CD14-positive monocyte (primary cell): Measurements from ENCODE around the gene MUC20. TPM values are rescaled to one million over a fixed set of nuclear protein-coding genes. Genes with fewer than 3 reads are reported as not detected.
A peak's percentile ranks its signal among the peaks of the same experiment; 100 is the strongest.

Source experiments
- DNase-seq, 3 donors: peaks; one replicate each; pipeline ENCODE4 v3.0.0-alpha.2; 2011 to 2022
- H2AFZ ChIP-seq: 2 replicates; pipeline ENCODE4 v1.6.0; 2012; ENCODE audit warnings: mild to moderate bottlenecking, low read depth, low read length, inconsistent platforms; ENCODE audit not compliant: insufficient read depth, poor library complexity, severe bottlenecking
- H3K27ac ChIP-seq, 2 donors: 1 replicate in 1 of 2; 2 replicates in 1 of 2; pipeline ENCODE4 v1.5.1; 2012 to 2013; ENCODE audit warnings: low read length in 2 of 2, control low read depth in 1 of 2, inconsistent platforms in 1 of 2, low read depth in 1 of 2, mild to moderate bottlenecking in 1 of 2
- H3K27me3 ChIP-seq, 2 donors: one replicate each; pipeline versions ENCODE4 v1.6.0 to v1.6.1; 2011 to 2013; ENCODE audit warnings: low read length in 2 of 2; ENCODE audit not compliant: control insufficient read depth in 2 of 2, insufficient read depth in 2 of 2
- H3K36me3 ChIP-seq, 2 donors: replicated peaks in 1 of 2; 1 replicate in 1 of 2; 2 replicates in 1 of 2; pipeline versions ENCODE4 v1.5.1 to v1.6.1; 2012 to 2013; ENCODE audit warnings: low read length in 2 of 2, control low read depth in 1 of 2, inconsistent platforms in 1 of 2, mild to moderate bottlenecking in 1 of 2; ENCODE audit not compliant: insufficient read depth in 2 of 2, control insufficient read depth in 1 of 2
- H3K4me1 ChIP-seq, 2 donors: 1 replicate in 1 of 2; 2 replicates in 1 of 2; pipeline versions ENCODE4 v1.5.1 to v1.6.1; 2012 to 2013; ENCODE audit warnings: low read length in 2 of 2, control low read depth in 1 of 2, inconsistent platforms in 1 of 2, mild to moderate bottlenecking in 1 of 2, moderate library complexity in 1 of 2; ENCODE audit not compliant: insufficient read depth in 2 of 2, control insufficient read depth in 1 of 2
- H3K4me2 ChIP-seq: replicated peaks from 2 replicates; pipeline ENCODE3; 2012; ENCODE audit warnings: low read length, moderate library complexity, mild to moderate bottlenecking; ENCODE audit not compliant: poor library complexity, severe bottlenecking; ENCODE audit errors: extremely low read depth
- H3K4me3 ChIP-seq, 3 experiments: fragments of 200-600 bp in 1 of 3; sonication (generic) in 1 of 3; replicated peaks in 1 of 3; 1 replicate in 2 of 3; 2 replicates in 1 of 3; pipeline ENCODE4 v1.5.1; 2011 to 2013; ENCODE audit warnings: low read length in 3 of 3, mild to moderate bottlenecking in 3 of 3, control low read depth in 2 of 3, low read depth in 2 of 3, inconsistent platforms in 1 of 3, moderate library complexity in 1 of 3
- H3K79me2 ChIP-seq: 2 replicates; pipeline ENCODE4 v1.6.0; 2012; ENCODE audit warnings: mild to moderate bottlenecking, control low read depth, inconsistent platforms, low read length, moderate library complexity; ENCODE audit not compliant: insufficient read depth
- H3K9ac ChIP-seq: 2 replicates; pipeline ENCODE4 v1.6.0; 2017; ENCODE audit warnings: low read length, mild to moderate bottlenecking; ENCODE audit not compliant: insufficient read depth, poor library complexity, severe bottlenecking
- H3K9me3 ChIP-seq, 2 donors: replicated peaks in 1 of 2; 1 replicate in 1 of 2; 2 replicates in 1 of 2; pipeline versions ENCODE4 v1.5.1 to v1.6.1; 2012 to 2013; ENCODE audit warnings: low read length in 2 of 2, control low read depth in 1 of 2; ENCODE audit not compliant: control insufficient read depth in 1 of 2, insufficient read depth in 1 of 2
- H4K20me1 ChIP-seq: 2 replicates; pipeline ENCODE4 v1.6.0; 2012; ENCODE audit warnings: mild to moderate bottlenecking, low read length, control low read depth, moderate library complexity; ENCODE audit not compliant: insufficient read depth
- H3K27ac Mint-ChIP-seq, 7 donors: one replicate each; pipeline ENCODE4 v1.8.0; 2020; ENCODE audit warnings: mild to moderate bottlenecking in 7 of 7, mixed read lengths in 7 of 7, moderate library complexity in 6 of 7, inconsistent platforms in 2 of 7
- H3K27me3 Mint-ChIP-seq, 3 donors: one replicate each; pipeline ENCODE4 v1.8.0; 2021 to 2022; ENCODE audit warnings: low read depth in 3 of 3, mild to moderate bottlenecking in 3 of 3, mixed read lengths in 3 of 3, moderate library complexity in 3 of 3, inconsistent platforms in 1 of 3
- H3K36me3 Mint-ChIP-seq, 2 donors: one replicate each; pipeline ENCODE4 v1.8.0; 2020; ENCODE audit warnings: mixed read lengths in 2 of 2, inconsistent platforms in 1 of 2, mild to moderate bottlenecking in 1 of 2
- H3K4me1 Mint-ChIP-seq: one replicate; pipeline ENCODE4 v1.8.0; 2020; ENCODE audit warnings: mild to moderate bottlenecking, mixed read lengths
- H3K4me3 Mint-ChIP-seq, 2 donors: one replicate each; pipeline ENCODE4 v1.8.0; 2020; ENCODE audit warnings: mild to moderate bottlenecking in 2 of 2, mixed read lengths in 2 of 2, moderate library complexity in 1 of 2
- H3K9me3 Mint-ChIP-seq, 7 donors: one replicate each; pipeline ENCODE4 v1.8.0; 2020 to 2022; ENCODE audit warnings: mixed read lengths in 7 of 7, mild to moderate bottlenecking in 6 of 7, moderate library complexity in 6 of 7, inconsistent platforms in 2 of 7
- CTCF ChIP-seq: fragments of 200-600 bp; IDR thresholded peaks from one replicate; pipeline ENCODE4 v1.8.0; 2022; ENCODE audit warnings: antibody characterized with exemption, mild to moderate bottlenecking
- WGBS: methylation state at CpG from one replicate; pipeline ENCODE4 v1.1.5; 2013; ENCODE audit warnings: missing lambda C conversion rate; ENCODE audit not compliant: insufficient coverage; 5-methylcytosine and 5-hydroxymethylcytosine counted together
- intact Hi-C, 2 donors: fragments of 100-400 bp; cut with micrococcal nuclease; formaldehyde crosslinking; loops; one replicate each; pipeline versions ENCODE4 v1.15.0 to v1.15.1; 2023
- polyA plus RNA-seq, 3 donors: library from polyadenylated mRNA; depleted of rRNA in 1 of 3; unstranded in 2 of 3; stranded (reverse) in 1 of 3; fragments of 300-500 nt in 2 of 3; fragments of >200 nt in 1 of 3; fragmentation: Illumina TruSeq in 2 of 3; gene quantifications; 1 replicate in 2 of 3; 2 replicates in 1 of 3; pipeline ENCODE4 v1.2.3, GENCODE V29; 2012 to 2021

Gene MUC20
- polyA plus RNA-seq, 3 donors: 5.4 TPM; not detected in 2

GRCh38 chr3:195763843-195764825 is 43.4 kb downstream of the MUC20 start:
- Histone ChIP-seq H4K20me1 (no peaks in the 10 kb centered on the region), H3K36me3 (no peaks in the 10 kb centered on the region), H3K79me2 (no peaks in the 10 kb centered on the region), H3K4me1 (no peaks in the 10 kb centered on the region), H3K4me3 (no peak overlapping the region), H3K27me3 (peaks cover 14 to 15% of the 10 kb centered on the region in 2 donors), H3K4me2 (no peak overlapping the region), H3K27ac (no peak overlapping the region), H2AFZ (no peak overlapping the region), H3K9ac (no peak overlapping the region), H3K9me3 (no peaks in the 10 kb centered on the region)
- no peak overlapping the region for H3K27ac Mint-ChIP-seq
- H3K36me3 Mint-ChIP-seq: no peaks in the 10 kb centered on the region
- no peak for DNase-seq
- H3K27me3 Mint-ChIP-seq: peaks cover 20 to 54% (median 39%) of the 10 kb centered on the region in 3 donors
- intact Hi-C loops: no loop called here
- no peaks in the 10 kb centered on the region for H3K4me1 Mint-ChIP-seq
- H3K9me3 Mint-ChIP-seq: peaks cover 0 to 13% (median 3%) of the 10 kb centered on the region in 7 donors
- H3K4me3 Mint-ChIP-seq: peak overlapping the region; percentile 7 to 61
- 87% methylated on average over 17 of the region's 26 CpGs for WGBS
- TF ChIP-seq CTCF: no peak

- Mint-ChIP-seq H3K4me1 (no peaks in the 10 kb centered on the region), H3K9me3 (peaks cover 0 to 13% (median 3%) of the 10 kb centered on the region in 7 donors), H3K27ac (peak overlapping the region in 1 of 7 donors; percentile 35), H3K36me3 (no peaks in the 10 kb centered on the region), H3K4me3 (no peak overlapping the region), H3K27me3 (peaks cover 18 to 47% (median 32%) of the 10 kb centered on the region in 3 donors)
- no peaks in the 10 kb centered on the region for H4K20me1 ChIP-seq
- no peaks in the 10 kb centered on the region for H3K9me3 ChIP-seq
- intact Hi-C loops: no loop called here
- no peak overlapping the region for H3K4me3 ChIP-seq
- H3K4me2 ChIP-seq: no peak overlapping the region
- TF ChIP-seq CTCF: no peak
- no peak overlapping the region for H3K27ac ChIP-seq
- H3K79me2 ChIP-seq: no peaks in the 10 kb centered on the region
- H3K36me3 ChIP-seq: no peaks in the 10 kb centered on the region
- peaks cover 14 to 15% of the 10 kb centered on the region in 2 donors for H3K27me3 ChIP-seq
- no peak for DNase-seq
- H2AFZ ChIP-seq: no peak overlapping the region
- 93% methylated on average over 25 of the region's 28 CpGs for WGBS
- no peaks in the 10 kb centered on the region for H3K4me1 ChIP-seq
- no peak overlapping the region for H3K9ac ChIP-seq
Measured at GRCh38 chr3:195764961-195765706, 44.4 kb downstream of the MUC20 start.
